Activated T-helper 9 cell treated with anti-CD3 and anti-CD28 coated beads, Interleukin-2, amount 50 U/mL, for 16 hours (primary cell): ENCODE data around the gene ILKAP.

ENCODE experiments used
- DNase-seq: peaks from one replicate; pipeline ENCODE4 v3.0.0-alpha.2; 2020; ENCODE audit warnings: low read depth

ILKAP gene

DNA sequence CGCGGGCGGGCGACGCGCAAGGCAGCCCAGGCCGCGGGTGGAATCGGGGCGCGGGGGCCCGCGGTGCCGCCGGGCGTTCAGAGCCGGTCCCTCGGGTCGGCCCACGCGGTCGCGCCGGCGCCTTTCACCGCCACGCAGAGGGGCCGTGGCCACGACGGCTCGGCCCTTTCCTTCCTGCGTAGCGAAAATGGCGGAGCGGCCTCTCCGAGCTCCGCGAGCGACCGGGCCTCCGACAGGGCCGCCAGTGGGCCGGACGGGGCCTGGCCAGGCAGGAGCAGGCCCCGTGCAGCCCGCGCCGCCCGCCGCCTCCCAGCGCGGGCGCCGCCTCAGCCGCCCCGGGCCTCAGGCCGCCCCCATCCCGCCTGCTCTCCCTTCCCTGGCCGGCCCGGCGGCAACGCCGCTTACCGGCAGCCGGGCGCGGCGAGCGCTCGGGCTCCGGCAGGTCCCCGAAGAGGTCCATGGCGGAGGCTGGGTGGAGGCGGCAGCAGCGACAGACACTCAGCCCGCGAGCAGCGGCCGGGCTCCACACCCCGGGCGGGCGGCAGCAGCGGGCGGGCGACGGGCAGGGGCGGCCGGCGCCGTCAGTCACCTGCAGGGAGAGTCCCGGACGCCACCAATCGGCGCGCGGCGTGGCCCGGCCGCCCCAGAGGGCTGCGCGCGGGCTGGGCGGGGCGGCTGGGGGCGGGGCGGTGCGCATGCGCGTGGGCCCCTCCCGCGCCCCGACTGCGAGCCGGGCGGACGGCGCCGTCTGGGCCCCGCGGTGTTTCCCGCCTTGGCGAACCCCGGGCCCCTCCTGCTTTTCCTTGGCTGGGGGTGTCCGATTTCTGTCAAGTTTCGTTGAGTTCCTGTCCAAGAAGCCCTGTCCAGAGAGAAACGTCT is at the start of gene ILKAP:
Gene ILKAP, minus strand, starts transcription at position 602 of the 879 bp plus-strand sequence. Its CDS starts 142 bp downstream, at position 460.
- peak; percentile 89 for DNase-seq

- no peak for DNase-seq
These were observed 49.5 kb upstream of the ILKAP start for GRCh38 chr2:238252766-238253630.

GRCh38 chr2:238251986-238252385 is 48.5 kb upstream of the ILKAP start:
- DNase-seq: no peak

- DNase-seq: no peak
These were observed 47.8 kb upstream of the ILKAP start for GRCh38 chr2:238251331-238251730.

DNA sequence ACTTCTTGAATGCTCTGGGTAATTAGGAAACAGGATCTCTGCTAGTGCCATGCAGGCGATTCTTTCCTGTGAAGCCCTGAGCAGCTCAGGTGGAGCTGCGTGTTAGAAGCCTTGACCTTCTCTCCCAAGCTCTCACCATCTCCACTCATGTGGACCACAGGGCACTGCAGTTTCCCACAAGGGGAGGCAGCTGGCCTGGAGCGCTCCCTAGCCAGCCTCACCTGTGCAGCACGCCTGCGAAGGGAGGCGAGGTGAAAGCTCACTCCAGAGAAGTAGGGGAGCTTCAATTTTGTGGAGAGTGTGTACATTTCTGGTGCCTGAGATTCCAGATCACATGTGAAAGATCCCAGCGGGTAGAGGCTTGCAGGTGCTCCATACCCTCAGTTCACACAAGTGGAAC is 47.4 kb upstream of the ILKAP start:
- DNase-seq: no peak

DNA sequence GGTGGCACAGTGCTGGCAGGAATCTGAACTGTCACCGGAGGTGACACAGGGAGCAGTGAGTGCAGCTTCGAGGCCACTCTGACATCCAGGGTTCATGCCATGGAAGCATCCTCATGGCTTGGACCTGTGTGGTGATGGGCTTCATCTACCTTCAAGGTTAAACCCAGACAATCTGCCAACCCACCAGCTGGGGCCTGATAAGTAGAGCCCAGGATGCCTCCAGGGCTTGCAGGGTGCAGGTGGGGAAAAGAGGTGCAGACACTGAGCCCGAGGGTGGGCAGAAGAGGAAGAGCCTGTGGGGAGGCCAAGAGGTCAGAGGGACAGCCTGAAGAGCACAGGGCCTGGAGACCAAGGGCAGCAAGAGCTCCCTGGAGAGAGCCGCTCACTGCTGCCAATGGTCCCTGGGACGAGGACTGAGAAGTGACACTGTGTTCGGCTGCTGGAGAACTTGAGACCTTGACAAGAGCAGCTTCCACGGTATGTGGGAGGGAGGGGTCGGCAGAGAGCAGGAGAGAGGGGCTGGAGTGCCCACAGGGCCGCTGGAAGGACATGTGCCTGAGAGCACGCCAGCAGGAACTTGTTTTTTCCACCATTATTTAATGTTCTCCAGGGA is 44.5 kb upstream of the ILKAP start:
- no peak for DNase-seq

- no peak for DNase-seq
These were observed 43.7 kb upstream of the ILKAP start for GRCh38 chr2:238247002-238247822.

DNA sequence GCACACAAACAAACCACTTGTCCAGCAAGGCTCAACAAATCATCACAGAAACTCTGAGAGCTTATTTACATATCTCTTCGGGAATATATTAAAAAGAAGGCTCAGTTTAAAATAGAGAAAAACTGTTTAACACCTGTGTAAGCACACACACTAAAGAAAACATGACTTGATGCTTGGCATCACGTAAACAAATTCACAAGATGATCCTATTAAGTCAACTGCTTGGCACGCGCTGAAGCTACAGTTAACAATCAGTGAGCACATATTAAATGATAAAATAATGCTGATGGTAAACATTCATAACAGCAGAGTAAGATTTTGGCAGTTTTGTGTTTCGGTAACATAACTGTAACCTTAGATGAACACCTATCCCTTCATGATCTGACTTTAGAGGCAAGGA is 40.7 kb upstream of the ILKAP start:
- DNase-seq: no peak

DNA sequence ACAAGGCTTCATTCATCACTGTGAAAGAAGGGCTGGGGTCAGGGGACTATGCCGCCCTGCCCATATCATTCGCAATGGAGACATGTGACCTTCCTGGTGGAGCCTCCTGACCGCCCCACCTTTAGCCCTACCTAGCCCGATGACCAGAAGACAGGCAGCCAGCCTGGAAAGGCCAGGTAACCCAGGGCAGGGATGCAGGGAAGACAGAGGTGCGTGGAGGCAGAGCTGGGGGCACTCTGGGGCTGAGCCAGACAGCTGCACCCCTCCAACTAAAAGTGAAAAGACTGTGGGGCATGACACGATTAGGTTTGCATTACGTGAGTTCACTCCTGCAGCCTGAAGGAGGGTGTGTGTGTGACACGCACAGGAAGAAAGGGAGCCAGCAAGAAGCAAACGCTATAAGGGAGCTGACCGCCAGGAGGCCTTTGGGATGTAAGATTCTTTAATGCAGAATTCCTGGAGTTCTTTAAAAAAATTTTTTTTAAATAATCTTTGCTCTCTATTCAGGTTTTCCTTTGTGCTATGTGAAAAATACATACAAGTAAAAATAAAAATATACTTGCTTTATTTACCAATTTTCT is 40.1 kb upstream of the ILKAP start:
- no peak for DNase-seq

DNA sequence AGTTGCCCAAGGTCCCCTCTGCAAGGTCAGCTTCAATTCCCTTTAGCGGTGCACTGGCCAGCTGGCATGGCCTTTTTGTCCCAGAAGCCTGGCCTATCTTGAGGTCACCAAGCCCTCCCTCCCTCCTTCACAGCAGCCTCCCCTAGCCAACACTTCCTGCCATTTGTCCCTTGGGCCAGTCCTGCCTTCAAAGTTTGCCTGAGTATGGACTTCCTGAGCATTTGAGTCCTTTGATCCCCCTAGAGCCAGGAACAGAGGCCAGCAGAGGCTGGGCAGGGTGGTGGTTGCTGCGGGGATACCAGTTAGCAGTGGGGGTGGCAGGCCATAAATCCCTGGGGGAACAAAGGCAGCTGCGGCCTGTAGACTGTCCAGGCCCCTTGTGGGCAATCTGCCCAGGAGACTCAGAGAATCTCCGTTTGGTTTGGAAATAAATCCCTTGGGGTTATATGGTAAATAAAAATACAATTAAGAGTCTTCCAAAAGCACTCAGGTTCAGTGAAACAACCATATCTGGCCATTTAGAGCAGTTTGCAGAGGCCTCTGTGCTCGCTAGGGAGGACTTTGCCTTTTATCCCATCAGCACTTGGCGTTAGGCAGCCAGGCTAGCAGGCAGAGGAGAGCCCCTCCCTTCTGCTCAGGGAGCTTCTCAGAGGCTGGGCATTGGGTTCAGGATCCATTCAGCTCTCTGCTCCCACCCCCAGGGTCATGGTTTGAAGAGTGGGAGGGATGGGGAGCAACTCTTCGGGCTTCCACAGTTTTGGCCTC is 39.4 kb upstream of the ILKAP start:
- DNase-seq: no peak

GRCh38 chr2:238241970-238242369 is 38.5 kb upstream of the ILKAP start:
- no peak for DNase-seq

GRCh38 chr2:238240757-238241711 is 37.5 kb upstream of the ILKAP start:
- no peak for DNase-seq

GRCh38 chr2:238239863-238240756 is 36.6 kb upstream of the ILKAP start, which contains the start of gene HES6:
Gene HES6 (minus strand): TSS chr2:238240038. CDS start chr2:238239905, 133 bp downstream.
- DNase-seq: peak; percentile 69

DNA sequence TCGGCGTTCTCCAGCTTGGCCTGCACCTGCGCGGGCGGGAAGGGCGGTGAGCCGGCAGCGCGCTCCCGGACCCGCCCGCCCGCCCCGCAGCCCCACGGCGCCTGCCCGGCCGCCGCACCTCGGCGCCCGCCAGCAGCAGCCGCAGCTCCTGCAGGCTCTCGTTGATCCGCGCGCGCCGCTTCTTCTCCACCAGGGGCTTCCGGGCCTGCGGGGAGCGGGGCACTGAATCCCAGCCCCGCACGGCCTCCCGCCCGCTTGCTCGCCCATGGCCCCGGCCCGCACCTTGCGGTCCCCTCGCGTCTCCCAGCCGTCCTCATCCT is 36.0 kb upstream of the ILKAP start:
- peak; percentile 26 for DNase-seq

- peak; percentile 31 for DNase-seq
These were observed 35.5 kb upstream of the ILKAP start for GRCh38 chr2:238238766-238239542.

- no peak for DNase-seq
These were observed 34.8 kb upstream of the ILKAP start for GRCh38 chr2:238238311-238238765.

DNA sequence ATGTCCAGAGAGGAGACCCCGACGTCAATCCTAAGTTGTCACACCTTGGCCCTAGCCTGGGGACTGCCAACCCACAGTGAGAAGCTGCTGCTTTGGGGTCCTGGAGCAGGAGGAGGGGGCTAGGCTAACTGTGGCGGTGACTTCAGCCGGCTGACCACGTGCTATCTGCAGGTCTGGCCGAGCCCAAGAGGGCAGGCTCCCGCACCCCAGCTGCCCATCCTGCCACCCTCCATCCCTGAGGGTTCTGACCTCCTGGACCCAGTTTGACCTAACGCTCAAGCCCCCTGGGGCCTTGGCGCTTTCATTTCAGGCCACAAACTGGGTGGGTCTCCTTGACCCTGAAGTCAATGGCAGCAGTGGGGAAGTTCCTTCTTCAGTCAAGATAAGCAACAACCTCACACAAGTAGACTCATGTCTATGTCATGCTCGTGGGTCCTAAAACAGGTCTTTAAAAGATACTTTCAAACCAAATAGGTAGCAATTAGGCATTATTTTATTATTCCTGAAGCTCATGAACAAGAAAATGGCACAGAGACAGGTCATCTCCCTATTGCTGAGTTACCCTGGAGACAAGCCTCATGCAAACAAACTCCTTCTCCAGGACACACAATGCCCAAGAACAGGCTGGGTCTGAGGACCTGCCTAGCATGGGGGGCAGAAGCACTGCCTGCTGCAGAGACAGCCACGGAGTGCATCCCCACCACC is 34.1 kb upstream of the ILKAP start:
- DNase-seq: no peak
